ENCODE data around the gene RANGRF.

DNA sequence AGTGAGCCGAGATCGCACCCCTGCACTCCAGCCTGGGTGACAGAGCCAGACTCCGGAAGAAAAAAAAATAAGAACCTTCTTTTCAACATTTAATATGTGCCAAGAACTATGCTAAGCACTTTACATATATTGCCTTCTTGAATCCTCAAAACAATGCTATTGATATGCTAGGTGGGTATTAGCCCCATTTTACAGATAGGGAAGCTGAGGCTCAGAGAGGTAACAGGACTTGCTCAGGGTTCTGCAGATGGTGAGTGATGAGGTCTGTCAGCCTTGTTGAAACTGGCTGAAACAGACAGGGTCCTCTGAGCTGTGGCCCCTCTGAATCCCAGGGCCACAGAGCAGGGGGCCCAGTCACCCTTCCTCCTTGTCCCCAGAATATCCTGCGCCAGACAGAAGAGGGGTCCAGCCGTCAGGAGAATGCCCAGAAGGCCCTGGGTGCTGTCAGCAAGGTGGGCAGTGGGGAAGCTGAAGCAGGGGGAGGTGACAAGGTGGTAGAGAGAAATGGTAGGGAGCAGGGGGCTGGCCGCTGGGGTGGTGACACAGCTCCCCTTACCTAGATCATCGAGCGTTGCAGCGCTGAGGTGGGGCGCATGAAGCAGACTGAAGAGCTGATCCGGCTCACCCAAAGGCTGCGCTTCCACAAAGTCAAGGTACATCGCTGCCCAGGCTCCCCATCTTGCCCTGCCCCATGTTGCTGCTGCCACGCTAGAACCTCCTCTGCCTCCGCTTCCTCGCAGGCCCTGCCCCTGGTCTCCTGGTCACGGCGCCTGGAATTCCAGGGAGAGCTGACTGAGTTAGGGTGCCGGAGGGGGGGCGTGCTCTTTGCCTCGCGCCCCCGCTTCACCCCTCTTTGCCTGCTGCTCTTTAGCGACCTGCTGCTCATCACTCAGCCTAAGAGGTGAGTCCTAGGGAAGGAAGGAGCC is 29.8 kb downstream of the RANGRF start:
- TF ChIP-seq, protein P1, sequence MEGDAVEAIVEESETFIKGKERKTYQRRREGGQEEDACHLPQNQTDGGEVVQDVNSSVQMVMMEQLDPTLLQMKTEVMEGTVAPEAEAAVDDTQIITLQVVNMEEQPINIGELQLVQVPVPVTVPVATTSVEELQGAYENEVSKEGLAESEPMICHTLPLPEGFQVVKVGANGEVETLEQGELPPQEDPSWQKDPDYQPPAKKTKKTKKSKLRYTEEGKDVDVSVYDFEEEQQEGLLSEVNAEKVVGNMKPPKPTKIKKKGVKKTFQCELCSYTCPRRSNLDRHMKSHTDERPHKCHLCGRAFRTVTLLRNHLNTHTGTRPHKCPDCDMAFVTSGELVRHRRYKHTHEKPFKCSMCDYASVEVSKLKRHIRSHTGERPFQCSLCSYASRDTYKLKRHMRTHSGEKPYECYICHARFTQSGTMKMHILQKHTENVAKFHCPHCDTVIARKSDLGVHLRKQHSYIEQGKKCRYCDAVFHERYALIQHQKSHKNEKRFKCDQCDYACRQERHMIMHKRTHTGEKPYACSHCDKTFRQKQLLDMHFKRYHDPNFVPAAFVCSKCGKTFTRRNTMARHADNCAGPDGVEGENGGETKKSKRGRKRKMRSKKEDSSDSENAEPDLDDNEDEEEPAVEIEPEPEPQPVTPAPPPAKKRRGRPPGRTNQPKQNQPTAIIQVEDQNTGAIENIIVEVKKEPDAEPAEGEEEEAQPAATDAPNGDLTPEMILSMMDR (IDR thresholded peaks at IDR 0.05; ENCODE audit: low read depth, low read length) = no peak
- TF ChIP-seq EZH2phosphoT487 (IDR thresholded peaks at IDR 0.05; ENCODE audit: low read depth) = no peak

All from OCI-LY3 (cell line).